HL-60 (cell line): Measurements from ENCODE around the gene RAB11FIP3.

ENCODE experiments used
- GABPA ChIP-seq: IDR thresholded peaks from 2 replicates; pipeline ENCODE4 v1.6.1; 2012; ENCODE audit warnings: low read depth
- POLR2AphosphoS5 ChIP-seq: IDR thresholded peaks from 2 replicates; pipeline ENCODE4 v1.6.1; 2012; ENCODE audit warnings: low read depth
- TF ChIP-seq, protein P1 (sequence below): IDR thresholded peaks from one replicate; pipeline ENCODE4 v1.5.1; 2011; ENCODE audit warnings: low read length, control low read depth, inconsistent platforms; ENCODE audit not compliant: insufficient read depth
- TF ChIP-seq, protein P2 (sequence below): IDR thresholded peaks from 2 replicates; pipeline ENCODE4 v1.6.1; 2012; ENCODE audit warnings: low read depth; ENCODE audit not compliant: insufficient replicate concordance

DNA sequence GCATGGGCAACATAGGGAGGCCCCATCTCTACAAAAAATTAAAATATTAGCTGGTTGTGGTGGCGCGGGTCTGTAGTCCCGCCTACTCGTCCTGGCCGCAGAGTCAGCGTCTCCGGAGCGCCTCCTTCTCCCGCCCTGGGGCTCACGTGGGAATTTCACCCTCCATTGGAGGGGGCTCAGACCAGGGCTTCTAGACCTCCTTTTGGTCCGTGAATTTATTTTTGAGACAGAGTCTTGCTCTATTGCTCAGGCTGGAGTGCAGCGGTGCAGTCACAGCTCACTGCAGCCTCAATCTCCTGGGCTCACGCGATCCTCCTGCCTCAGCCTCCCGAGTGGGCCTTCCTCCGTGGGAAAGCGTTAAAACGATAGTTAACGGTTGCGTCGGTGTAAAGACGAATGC, 28.8 kb upstream of the RAB11FIP3 start:
- TF ChIP-seq, protein P1, sequence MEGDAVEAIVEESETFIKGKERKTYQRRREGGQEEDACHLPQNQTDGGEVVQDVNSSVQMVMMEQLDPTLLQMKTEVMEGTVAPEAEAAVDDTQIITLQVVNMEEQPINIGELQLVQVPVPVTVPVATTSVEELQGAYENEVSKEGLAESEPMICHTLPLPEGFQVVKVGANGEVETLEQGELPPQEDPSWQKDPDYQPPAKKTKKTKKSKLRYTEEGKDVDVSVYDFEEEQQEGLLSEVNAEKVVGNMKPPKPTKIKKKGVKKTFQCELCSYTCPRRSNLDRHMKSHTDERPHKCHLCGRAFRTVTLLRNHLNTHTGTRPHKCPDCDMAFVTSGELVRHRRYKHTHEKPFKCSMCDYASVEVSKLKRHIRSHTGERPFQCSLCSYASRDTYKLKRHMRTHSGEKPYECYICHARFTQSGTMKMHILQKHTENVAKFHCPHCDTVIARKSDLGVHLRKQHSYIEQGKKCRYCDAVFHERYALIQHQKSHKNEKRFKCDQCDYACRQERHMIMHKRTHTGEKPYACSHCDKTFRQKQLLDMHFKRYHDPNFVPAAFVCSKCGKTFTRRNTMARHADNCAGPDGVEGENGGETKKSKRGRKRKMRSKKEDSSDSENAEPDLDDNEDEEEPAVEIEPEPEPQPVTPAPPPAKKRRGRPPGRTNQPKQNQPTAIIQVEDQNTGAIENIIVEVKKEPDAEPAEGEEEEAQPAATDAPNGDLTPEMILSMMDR = no peak
- no peak for TF ChIP-seq POLR2AphosphoS5
- TF ChIP-seq, protein P2, sequence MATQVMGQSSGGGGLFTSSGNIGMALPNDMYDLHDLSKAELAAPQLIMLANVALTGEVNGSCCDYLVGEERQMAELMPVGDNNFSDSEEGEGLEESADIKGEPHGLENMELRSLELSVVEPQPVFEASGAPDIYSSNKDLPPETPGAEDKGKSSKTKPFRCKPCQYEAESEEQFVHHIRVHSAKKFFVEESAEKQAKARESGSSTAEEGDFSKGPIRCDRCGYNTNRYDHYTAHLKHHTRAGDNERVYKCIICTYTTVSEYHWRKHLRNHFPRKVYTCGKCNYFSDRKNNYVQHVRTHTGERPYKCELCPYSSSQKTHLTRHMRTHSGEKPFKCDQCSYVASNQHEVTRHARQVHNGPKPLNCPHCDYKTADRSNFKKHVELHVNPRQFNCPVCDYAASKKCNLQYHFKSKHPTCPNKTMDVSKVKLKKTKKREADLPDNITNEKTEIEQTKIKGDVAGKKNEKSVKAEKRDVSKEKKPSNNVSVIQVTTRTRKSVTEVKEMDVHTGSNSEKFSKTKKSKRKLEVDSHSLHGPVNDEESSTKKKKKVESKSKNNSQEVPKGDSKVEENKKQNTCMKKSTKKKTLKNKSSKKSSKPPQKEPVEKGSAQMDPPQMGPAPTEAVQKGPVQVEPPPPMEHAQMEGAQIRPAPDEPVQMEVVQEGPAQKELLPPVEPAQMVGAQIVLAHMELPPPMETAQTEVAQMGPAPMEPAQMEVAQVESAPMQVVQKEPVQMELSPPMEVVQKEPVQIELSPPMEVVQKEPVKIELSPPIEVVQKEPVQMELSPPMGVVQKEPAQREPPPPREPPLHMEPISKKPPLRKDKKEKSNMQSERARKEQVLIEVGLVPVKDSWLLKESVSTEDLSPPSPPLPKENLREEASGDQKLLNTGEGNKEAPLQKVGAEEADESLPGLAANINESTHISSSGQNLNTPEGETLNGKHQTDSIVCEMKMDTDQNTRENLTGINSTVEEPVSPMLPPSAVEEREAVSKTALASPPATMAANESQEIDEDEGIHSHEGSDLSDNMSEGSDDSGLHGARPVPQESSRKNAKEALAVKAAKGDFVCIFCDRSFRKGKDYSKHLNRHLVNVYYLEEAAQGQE = no peak
- no peak for TF ChIP-seq GABPA
